Measurements from ENCODE around the gene WDR86.

WDR86 gene, protein sequence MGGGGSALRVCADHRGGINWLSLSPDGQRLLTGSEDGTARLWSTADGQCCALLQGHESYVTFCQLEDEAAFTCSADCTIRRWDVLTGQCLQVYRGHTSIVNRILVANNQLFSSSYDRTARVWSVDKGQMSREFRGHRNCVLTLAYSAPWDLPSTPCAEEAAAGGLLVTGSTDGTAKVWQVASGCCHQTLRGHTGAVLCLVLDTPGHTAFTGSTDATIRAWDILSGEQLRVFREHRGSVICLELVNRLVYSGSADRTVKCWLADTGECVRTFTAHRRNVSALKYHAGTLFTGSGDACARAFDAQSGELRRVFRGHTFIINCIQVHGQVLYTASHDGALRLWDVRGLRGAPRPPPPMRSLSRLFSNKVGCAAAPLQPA

DNA sequence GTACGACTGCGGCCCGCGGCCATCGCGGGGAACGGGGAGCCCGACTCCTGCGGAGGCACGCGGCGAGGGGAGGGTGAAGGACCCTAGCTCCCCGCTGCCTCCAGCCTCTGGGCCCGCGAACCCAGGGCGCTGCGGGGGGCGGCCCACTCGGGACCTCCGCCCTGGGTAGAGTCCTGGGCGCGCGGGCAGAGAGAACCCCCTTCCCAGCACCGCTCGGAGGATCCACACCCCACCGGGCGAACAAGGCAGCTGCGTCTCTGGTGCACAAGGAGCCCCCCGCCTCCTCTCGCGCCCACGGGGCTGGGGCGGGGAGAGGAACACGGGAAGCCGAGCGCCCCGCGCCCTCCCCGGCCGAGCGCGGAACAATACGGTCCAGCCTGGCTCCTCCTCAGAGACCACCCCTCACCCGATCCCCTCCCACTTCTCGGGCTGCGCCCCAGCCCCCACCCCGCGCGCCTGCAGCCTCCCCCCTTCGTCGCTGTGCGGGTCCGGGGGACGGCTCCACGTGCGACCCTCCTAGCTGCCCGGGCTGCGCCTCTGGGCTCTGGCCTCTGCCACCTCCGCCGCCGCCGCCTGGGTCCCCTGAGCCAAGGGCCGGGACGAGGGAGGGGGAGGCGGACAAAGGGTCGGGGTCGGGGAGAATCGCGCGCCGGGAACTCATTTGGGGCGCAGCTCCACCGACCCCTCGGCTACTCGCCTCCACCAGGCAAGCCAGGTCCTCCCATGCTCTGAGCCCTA lies at the start of gene WDR86:
WDR86 (minus strand) TSS at position 372 of the 738 bp plus-strand sequence. CDS start 449 bp downstream, outside the sequence.
- DNase-seq (ENCODE audit: low read depth): no peak
- H3K4me3 ChIP-seq (ENCODE audit: low read depth, low read length): peak within 1 kb of the TSS; percentile 40

GRCh38 chr7:151457534-151457933 lies 47.7 kb upstream of the WDR86 start:
- no peak for DNase-seq (ENCODE audit: low read depth)
- no peak overlapping the region for H3K4me3 ChIP-seq (ENCODE audit: low read depth, low read length)

DNA sequence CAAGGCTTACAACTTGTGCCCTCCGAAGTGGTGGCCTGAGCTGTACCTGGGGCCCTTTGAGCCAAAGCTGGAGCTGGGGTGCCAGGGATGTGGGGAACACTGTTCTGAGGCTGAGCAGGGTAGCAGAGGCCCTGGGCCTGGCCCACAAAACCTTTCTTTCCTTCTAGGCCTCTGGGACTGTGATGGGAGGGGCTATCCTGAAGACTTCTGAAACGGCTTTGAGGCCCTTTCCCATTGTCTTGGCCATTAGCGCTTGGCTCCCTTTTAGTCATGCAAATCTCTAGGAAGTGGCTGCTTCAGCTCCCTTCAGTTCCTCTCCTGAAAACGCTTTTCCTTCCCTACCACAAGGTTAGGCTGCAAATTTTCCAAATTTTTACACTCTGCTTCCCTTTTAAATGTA lies 46.9 kb upstream of the WDR86 start:
- no peak overlapping the region for H3K4me3 ChIP-seq (ENCODE audit: low read depth, low read length)
- DNase-seq (ENCODE audit: low read depth): no peak

DNA sequence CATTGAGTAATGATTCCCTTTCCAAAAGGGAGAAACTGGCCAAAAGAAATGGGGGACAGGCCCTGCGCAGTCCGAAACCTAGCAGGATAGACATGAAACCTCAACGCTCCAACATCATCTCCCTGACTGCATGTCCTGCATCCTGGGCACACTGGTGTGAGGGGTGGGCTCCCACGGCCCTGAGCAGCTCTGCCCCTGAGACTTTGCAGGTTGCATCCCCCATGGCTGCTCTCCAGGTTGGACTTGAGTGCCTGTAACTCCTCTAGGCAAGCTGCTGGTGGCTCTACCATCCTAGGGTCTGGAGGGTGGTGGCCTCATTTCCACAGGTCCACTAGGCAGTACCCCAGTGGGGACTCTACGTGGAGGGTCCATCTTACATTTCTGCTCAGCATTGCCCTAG lies 46.4 kb upstream of the WDR86 start:
- DNase-seq (ENCODE audit: low read depth): no peak
- H3K4me3 ChIP-seq (ENCODE audit: low read depth, low read length): no peak overlapping the region

- no peak overlapping the region for H3K4me3 ChIP-seq (ENCODE audit: low read depth, low read length)
- DNase-seq (ENCODE audit: low read depth): no peak
These were observed 45.9 kb upstream of the WDR86 start for GRCh38 chr7:151455690-151456089.

- H3K4me3 ChIP-seq (ENCODE audit: low read depth, low read length): no peak overlapping the region
These were observed 45.2 kb upstream of the WDR86 start for GRCh38 chr7:151454932-151455530.

DNA sequence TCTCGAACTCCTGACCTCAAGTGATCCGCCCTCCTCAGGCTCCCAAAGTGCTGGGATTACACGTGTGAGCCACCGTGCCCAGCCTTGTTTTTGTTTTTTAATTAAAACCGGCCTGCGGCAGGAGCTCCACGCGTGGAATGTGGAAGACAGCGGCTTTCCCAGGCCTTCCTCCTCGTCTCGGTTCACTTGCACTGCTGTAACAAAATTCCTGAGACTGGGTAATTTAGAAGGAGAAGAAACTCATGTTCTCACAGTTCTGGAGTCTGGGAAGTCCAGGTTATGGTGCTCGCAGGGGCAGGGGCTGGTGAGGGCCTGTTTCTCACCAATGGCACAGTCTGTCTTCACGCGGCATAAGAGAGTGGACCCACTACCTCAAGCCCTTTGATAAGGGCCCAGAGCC lies 44.5 kb upstream of the WDR86 start:
- DNase-seq (ENCODE audit: low read depth): no peak
- H3K4me3 ChIP-seq (ENCODE audit: low read depth, low read length): no peak overlapping the region

More at GRCh38 chr7:151454932-151455530, 45.2 kb upstream of the WDR86 start:
- no peak for DNase-seq (ENCODE audit: low read depth)

- H3K4me3 ChIP-seq (ENCODE audit: low read depth, low read length): no peak overlapping the region
- DNase-seq (ENCODE audit: low read depth): no peak
These were observed 43.5 kb upstream of the WDR86 start for GRCh38 chr7:151453326-151453791.

GRCh38 chr7:151452680-151453325 lies 43.0 kb upstream of the WDR86 start:
- DNase-seq (ENCODE audit: low read depth): no peak
- H3K4me3 ChIP-seq (ENCODE audit: low read depth, low read length): no peak overlapping the region

DNA sequence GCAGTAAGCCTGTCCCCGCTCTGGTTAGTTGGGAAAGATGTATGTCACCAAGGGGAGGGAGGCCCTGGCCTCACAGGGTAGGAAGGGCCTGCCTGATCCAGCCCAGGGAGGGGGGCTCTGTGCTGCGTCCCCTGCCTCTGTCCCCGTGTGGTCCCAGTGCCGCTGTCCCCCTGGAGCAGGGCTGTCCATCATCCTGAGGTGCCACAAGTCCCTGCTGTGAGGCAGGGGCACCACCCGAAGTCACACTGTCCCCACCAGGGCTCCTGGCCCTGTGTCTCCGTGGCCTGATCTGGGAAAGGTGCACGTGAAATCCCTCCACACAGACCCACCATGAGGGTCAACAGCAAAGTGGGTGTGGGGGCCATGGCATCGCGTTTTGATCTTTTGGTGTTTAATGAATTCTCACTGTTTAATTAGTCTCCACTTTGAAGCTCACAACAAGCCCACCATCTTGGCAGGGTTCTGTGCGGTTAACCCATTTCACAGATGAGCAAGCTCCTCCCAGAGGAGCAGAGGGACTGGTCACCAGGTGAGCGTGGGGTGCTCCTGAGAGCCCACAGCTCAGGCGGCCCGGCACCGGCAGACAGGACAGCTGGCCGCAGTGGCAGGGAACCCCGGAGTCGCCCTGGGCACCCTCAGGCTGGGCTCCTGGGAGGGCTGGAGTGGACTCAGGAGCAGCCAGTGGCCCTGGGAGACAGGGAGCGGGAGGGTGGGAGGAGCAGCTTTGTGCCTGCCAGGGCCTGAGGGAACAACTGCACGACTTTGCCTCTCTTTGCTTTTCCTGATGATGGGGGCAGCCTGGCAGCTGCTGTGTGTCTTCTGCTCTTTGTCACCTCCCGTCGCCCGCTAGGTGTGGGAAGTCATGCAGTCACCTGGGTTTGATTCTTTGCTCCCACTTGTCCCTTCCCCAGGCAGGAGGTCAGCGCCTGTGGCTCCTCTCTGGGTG lies 42.1 kb upstream of the WDR86 start:
- H3K4me3 ChIP-seq (ENCODE audit: low read depth, low read length): no peak overlapping the region
- no peak for DNase-seq (ENCODE audit: low read depth)

- DNase-seq (ENCODE audit: low read depth): no peak
- no peak overlapping the region for H3K4me3 ChIP-seq (ENCODE audit: low read depth, low read length)
These were observed 41.3 kb upstream of the WDR86 start for GRCh38 chr7:151451156-151451555.

- no peak for DNase-seq (ENCODE audit: low read depth)
- no peak overlapping the region for H3K4me3 ChIP-seq (ENCODE audit: low read depth, low read length)
These were observed 40.2 kb upstream of the WDR86 start for GRCh38 chr7:151449990-151450389.

DNA sequence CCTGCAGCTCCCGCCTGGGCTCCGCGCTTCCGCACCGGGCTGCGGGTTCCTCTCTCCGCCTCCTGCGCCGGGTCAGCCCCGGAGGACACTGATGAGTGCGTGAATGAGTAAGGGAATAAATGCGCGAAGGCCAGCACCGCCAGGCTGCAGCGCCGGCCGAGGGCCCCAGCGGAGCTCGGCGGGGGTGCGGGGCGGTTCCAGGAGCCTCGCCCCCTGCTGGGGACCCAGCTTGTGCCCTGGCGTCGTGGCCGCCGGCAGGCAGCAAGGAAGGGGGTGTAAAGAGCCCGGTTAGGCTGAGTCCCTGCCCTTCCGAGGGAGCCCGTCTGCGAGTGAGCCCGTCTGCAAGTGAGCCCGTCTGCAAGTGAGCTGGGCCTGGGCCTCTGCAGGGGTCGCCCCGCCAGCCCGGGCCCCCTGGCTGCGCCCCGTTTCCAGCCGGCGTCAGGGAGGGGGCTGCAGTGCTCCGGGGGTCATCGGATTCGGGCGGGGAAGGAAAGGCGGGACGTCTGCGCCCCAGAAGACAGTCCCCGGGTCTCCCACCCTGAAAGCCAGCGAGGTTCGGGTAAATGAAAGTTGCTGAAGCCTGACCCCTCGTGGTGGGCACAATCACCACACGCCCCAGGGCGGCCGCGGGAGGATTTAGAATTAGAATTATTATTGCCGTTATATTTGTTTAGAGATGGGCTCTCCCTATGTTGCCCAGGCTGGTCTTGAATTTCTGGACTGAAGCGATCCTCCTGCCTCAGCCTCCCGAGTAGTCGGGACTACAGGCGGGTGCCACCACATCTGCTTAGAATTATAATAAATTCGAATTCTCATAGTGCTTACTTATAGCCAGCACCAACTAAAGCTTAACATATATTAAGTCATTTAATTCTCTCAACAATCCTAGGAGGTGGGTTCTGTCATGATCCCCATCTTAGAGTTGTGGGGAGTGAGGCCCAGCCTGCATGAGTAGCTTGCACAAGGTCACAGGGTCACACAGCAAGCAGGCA lies 38.7 kb upstream of the WDR86 start:
- H3K4me3 ChIP-seq (ENCODE audit: low read depth, low read length): peak overlapping the region; percentile 48

DNA sequence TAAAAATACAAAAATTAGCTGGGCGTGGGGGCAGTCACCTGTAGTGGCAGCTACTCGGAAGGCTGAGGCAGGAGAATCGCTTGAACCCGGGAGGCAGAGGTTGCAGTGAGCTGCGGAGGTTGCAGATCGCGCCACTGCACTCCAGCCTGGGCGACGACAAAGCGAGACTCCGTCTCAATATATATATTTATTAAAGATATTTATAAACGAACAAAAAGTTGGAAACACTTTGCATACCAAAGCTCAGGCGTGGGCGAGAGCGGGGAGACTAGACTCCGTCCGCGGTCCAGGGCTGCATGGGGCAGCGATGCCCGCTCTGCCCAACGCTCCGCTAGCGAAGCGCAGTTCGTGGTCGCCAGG lies 38.0 kb upstream of the WDR86 start:
- no peak for DNase-seq (ENCODE audit: low read depth)
- peak overlapping the region; percentile 48 for H3K4me3 ChIP-seq (ENCODE audit: low read depth, low read length)

More for the DNA sequence above, 38.7 kb upstream of the WDR86 start:
- DNase-seq (ENCODE audit: low read depth): no peak

GRCh38 chr7:151447312-151447711 lies 37.5 kb upstream of the WDR86 start:
- H3K4me3 ChIP-seq (ENCODE audit: low read depth, low read length): no peak overlapping the region
- DNase-seq (ENCODE audit: low read depth): no peak

GRCh38 chr7:151446412-151446811 lies 36.6 kb upstream of the WDR86 start:
- no peak overlapping the region for H3K4me3 ChIP-seq (ENCODE audit: low read depth, low read length)
- DNase-seq (ENCODE audit: low read depth): no peak

GRCh38 chr7:151444632-151445031 lies 34.8 kb upstream of the WDR86 start:
- DNase-seq (ENCODE audit: low read depth): no peak
- H3K4me3 ChIP-seq (ENCODE audit: low read depth, low read length): no peak overlapping the region
